ENCODE measurements around the gene GMFB. TPM values are rescaled to one million over a fixed set of nuclear protein-coding genes. Genes with fewer than 3 reads are reported as not detected.
"Not testable (repeated sequence)": the region's sequence is repeated elsewhere in the genome, so short reads cannot be mapped to it uniquely, and the experiment has no call there.

The GMFB gene
- total RNA-seq, 2 donors from 2014 or later, result 22.8 to 34.8 TPM

DNA sequence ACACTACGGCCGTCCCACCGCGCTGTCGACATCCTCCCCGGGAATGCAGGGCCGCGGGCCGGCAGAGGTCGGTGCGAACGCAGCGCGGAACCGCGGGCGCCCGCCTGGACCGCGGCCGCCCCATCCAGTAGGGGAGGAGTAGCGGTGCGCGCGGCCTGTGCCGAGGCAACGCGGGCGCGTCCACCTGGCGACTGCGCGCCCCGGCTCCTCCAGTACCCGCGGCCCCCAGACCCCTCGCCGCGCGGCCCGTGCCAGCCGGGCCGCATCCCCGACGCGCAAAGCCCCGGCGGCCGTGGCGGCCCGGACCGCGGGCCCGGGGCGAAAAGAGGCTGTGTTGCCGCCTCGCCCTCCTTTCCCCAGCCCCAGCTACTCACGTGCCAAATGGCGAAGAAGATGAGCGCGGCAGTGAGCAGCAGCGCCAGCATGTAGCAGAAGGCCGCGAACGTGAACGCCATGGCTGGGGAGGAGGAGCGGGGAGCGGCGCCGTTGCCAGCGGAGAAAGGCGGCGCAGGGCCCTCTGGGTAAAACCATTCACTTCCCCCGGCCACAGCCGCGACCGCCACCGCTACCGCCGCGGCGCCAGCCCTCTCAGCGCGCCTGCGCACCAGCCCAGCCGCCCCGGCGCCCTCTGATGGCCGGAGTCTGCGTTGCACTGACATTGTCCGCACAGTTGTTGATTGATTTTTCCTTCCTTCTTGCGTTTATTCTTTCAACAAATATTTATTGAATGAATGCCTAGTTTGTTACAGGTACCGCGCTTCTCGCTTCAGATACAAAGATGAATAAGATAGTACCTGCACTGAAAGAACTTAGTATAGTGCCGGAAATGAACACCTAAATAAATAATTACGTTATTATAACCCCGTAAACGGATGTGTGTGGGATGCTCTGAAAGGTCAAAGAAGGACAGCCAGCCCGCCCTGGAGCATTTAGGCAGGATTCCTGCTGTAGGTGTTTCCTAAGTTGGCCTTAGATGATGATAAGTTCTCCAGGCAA is 47.6 kb downstream of the GMFB start, which contains the start of gene CNIH1:
Gene CNIH1 (minus strand): TSS at position 502 of the 996 bp plus-strand sequence. CDS start 47 bp downstream, at position 455.
- Mint-ChIP-seq H3K4me1 (peaks cover 26% of the 10 kb centered on the region), H3K9me3 (no peaks in the 10 kb centered on the region), H3K36me3 (ENCODE audit: low read depth) (peaks cover 36% of the 10 kb centered on the region), H3K27me3 (peaks cover 4% of the 10 kb centered on the region), H3K27ac (peak within 1 kb of the TSS; percentile 84), H3K4me3 (peak within 1 kb of the TSS; percentile 82)
- ATAC-seq (replicated peaks), result peak; percentile 96

GRCh38 chr14:54440476-54440872 is 48.3 kb downstream of the GMFB start:
- Mint-ChIP-seq H3K27me3 (peaks cover 4% of the 10 kb centered on the region), H3K4me1 (peaks cover 33% of the 10 kb centered on the region), H3K27ac (peak overlapping the region; percentile 84), H3K4me3 (peak overlapping the region; percentile 82), H3K36me3 (ENCODE audit: low read depth) (peaks cover 43% of the 10 kb centered on the region), H3K9me3 (no peaks in the 10 kb centered on the region)
- no peak for ATAC-seq (replicated peaks)

DNA sequence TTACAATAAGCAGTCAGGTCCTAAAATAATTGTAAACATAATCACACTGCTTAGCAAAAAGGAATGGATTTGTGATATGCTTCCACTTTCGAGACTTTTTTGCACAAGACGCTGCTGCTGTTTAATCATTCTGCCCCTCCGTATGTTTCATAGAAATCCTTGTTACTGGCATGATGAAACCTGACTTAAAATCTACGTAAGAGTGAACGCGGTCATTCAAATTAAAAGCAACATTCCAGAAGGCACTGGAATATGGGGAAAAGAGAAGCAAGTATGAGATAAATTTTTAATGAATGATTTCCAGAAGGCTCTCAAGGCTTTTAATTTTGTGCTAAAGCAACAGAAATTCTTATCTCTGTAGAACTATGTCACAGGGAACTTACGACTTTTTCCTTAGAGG is 48.7 kb downstream of the GMFB start:
- peaks cover 4% of the 10 kb centered on the region for H3K27me3 Mint-ChIP-seq
- no peaks in the 10 kb centered on the region for H3K9me3 Mint-ChIP-seq
- no peak for ATAC-seq (replicated peaks)
- peaks cover 48% of the 10 kb centered on the region for H3K36me3 Mint-ChIP-seq (ENCODE audit: low read depth)
- peaks cover 38% of the 10 kb centered on the region for H3K4me1 Mint-ChIP-seq
- peak overlapping the region; percentile 84 for H3K27ac Mint-ChIP-seq
- peak overlapping the region; percentile 82 for H3K4me3 Mint-ChIP-seq

DNA sequence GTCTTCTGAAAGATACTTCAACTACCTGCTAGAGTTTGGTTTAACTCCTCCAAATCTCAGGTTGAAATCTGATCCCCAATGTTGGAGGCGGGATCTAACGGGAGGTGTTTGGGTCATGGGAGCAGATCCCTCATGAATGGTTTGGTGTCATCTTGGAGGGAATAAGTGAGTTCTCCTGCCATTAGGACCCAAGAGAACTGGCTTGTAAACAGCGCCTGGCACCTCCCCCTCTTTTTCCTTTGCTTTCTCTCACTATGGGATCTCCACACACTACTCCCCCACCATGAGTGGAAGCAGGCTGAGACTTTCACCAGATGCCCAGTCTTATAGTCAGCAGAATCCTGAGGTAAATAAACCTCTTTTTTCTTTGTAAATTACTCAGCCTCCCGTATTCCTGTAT is 50.1 kb downstream of the GMFB start:
- H3K27me3 Mint-ChIP-seq, result no peaks in the 10 kb centered on the region
- H3K4me3 Mint-ChIP-seq, result peak overlapping the region; percentile 82
- no peak for ATAC-seq (replicated peaks)
- H3K36me3 Mint-ChIP-seq (ENCODE audit: low read depth), result peaks cover 61% of the 10 kb centered on the region
- H3K4me1 Mint-ChIP-seq, result peaks cover 50% of the 10 kb centered on the region
- H3K9me3 Mint-ChIP-seq, result no peaks in the 10 kb centered on the region
- peak overlapping the region; percentile 32 for H3K27ac Mint-ChIP-seq

DNA sequence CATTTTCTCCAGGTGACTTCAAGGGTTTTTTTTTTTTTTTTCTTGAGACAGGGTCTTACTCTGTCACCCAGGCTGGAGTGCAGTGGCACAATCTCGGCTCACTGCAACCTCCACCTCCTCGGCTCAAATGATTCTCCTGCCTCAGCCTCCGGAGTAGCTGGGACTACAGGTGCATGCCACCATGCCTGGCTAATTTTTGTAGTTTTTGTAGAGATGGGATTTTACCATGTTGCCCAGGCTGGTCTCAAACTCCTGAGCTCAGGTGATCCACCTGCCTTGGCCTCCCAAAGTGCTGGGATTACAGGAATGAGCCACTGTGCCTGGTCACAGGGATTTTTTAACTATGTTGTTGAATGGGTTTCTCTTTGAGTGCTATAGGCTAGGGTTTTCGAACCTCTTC is 50.8 kb downstream of the GMFB start:
- peaks cover 57% of the 10 kb centered on the region for H3K4me1 Mint-ChIP-seq
- H3K9me3 Mint-ChIP-seq; H3K27me3 Mint-ChIP-seq; ATAC-seq (replicated peaks); H3K27ac Mint-ChIP-seq; H3K4me3 Mint-ChIP-seq: not testable (repeated sequence)
- peaks cover 68% of the 10 kb centered on the region for H3K36me3 Mint-ChIP-seq (ENCODE audit: low read depth)

DNA sequence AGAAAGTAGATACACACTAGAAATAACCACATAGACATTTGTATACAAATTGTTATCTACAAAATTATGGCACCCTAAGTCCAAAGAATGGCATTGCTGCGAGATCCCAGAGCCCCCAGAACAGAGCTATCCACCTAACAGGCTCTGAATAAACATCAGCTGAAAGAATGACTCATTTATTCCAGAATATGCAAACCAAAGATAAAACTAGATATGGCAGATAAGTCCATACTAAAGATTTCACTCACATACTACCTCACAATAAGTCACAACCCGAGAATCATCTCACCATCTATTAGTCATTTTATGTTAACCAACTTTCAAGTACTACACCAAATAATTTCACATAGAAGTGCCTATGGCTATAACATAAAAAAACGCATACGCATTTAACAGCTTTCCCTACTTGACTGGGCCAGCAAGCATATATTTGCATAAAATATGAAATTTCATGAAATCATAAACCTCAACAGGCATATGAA is 53.2 kb downstream of the GMFB start:
- H3K4me1 Mint-ChIP-seq, result peaks cover 57% of the 10 kb centered on the region

GRCh38 chr14:54428527-54428926 is 60.3 kb downstream of the GMFB start:
- Mint-ChIP-seq H3K27ac (peak overlapping the region; percentile 24), H3K4me3 (no peak overlapping the region), H3K36me3 (ENCODE audit: low read depth) (peaks cover 100% of the 10 kb centered on the region), H3K27me3 (no peaks in the 10 kb centered on the region), H3K9me3 (no peaks in the 10 kb centered on the region), H3K4me1 (peaks cover 13% of the 10 kb centered on the region)
- ATAC-seq (replicated peaks), result peak; percentile 62

More for the DNA sequence above, 53.2 kb downstream of the GMFB start:
- peak overlapping the region; percentile 81 for H3K4me3 Mint-ChIP-seq
- ATAC-seq (replicated peaks), result peak; percentile 99
- H3K27ac Mint-ChIP-seq, result peak overlapping the region; percentile 90
- H3K36me3 Mint-ChIP-seq (ENCODE audit: low read depth), result peaks cover 86% of the 10 kb centered on the region
- H3K27me3 Mint-ChIP-seq, result no peaks in the 10 kb centered on the region
- no peaks in the 10 kb centered on the region for H3K9me3 Mint-ChIP-seq

DNA sequence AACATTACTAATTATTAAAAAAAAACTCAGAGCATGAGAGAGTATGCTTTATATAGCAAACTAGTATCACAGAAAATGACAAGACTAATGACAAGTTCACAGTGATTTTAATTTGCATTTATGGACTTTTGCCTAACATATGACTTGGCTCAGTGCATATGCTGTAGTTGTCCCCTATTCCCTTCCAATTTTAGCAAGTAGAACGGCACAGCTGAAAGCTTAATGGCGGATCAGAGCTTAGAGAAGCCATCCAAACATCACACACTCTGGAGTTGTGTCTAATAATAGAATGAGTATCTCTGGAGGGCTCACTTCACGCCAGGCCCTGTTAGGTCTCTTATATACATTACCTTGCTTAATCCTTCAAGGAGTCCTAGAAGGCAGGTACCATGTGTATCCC is 60.9 kb downstream of the GMFB start:
- Mint-ChIP-seq H3K4me1 (peaks cover 7% of the 10 kb centered on the region), H3K27ac (no peak overlapping the region), H3K9me3 (no peaks in the 10 kb centered on the region), H3K36me3 (ENCODE audit: low read depth) (peaks cover 95% of the 10 kb centered on the region), H3K4me3 (no peak overlapping the region), H3K27me3 (no peaks in the 10 kb centered on the region)
- no peak for ATAC-seq (replicated peaks)

DNA sequence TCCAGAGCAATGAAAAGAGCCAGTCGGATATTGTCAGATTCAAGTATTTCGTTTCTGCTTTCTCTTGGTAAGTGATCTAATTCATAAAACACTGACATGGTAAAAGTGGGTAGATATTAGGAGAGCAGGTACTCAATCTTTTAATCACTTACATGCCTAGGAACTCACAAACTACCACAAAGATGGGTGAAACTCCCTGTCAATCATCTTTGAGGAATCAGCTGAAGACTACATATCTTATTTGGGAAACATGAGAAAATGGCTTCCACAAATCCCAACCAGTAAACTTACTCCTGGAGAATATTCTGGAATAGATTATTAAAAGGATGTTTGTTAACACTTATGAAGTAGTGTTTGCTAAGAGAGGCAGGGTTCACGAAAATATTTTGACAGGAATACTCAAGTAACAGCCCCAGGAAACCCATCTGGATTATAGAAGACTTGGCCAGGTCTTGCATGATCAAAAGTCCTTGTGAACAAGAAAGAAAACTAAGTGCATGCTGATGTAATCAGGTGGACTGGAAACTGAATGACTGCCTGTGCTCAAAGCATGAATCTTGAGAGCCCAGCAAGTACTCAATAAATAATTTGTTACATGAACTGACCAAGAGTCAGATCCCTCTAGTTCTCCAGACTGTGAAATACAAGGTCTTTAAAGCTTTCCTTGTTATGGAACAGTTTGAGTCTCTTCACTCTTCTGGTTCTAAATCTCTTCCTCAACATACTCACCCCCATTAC is 63.1 kb downstream of the GMFB start:
- Mint-ChIP-seq H3K9me3 (no peaks in the 10 kb centered on the region), H3K4me3 (no peak overlapping the region), H3K27ac (no peak overlapping the region), H3K36me3 (ENCODE audit: low read depth) (peaks cover 73% of the 10 kb centered on the region), H3K27me3 (no peaks in the 10 kb centered on the region), H3K4me1 (no peaks in the 10 kb centered on the region)
- ATAC-seq (replicated peaks), result no peak

DNA sequence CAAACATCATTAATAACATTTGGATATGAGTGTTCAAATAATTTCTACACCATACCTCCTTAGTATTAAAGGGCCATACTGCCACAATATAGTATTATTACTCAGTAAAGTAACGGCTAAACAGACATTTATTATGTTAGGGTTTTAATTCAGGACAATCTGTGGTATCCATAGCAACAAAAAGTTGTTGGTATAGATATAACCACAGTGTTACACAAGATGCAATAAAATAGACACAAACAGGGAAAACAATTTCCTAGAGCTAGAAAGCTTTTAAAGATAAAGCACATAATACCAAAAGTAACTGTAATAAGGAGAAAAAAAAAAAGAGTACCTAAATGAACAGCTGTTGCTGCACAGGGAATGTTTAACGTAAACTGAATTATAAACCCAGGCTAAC is 63.7 kb downstream of the GMFB start:
- Mint-ChIP-seq H3K36me3 (ENCODE audit: low read depth) (peaks cover 67% of the 10 kb centered on the region), H3K4me1 (no peaks in the 10 kb centered on the region), H3K27ac (no peak overlapping the region), H3K27me3 (no peaks in the 10 kb centered on the region), H3K9me3 (no peaks in the 10 kb centered on the region), H3K4me3 (no peak overlapping the region)
- ATAC-seq (replicated peaks), result no peak

Other genes with a start within 250 kb of the GMFB start
- gene CDKN3, start 92.0 kb downstream of the GMFB start, total RNA-seq, result 10 to 100 TPM; 68.0 to 73.3 TPM
- gene CNIH1, start 47.6 kb downstream of the GMFB start, total RNA-seq, result 10 to 100 TPM; 56.1 to 60.8 TPM
- gene CGRRF1, start 20.9 kb upstream of the GMFB start, total RNA-seq, result 10 to 100 TPM; 12.3 to 13.5 TPM
- gene SAMD4A, start 78.1 kb upstream of the GMFB start, total RNA-seq, result 1 to 10 TPM; 3.2 to 4.4 TPM

Data from activated T-helper 17 cell treated with anti-CD3 and anti-CD28 coated beads, Interleukin-2, amount 50 U/mL, for 72 hours (primary cell).